Fibroblast of lung (primary cell): Measurements from ENCODE around the gene DKC1. TPM values are rescaled to one million over a fixed set of nuclear protein-coding genes. Genes with fewer than 3 reads are reported as not detected.

Source experiments
- DNase-seq, 2 donors: peaks; one replicate each; pipeline versions ENCODE4 v3.0.0 to v3.0.0-alpha.2; 2010; ENCODE audit warnings: low read depth in 2 of 2
- H2AFZ ChIP-seq: 2 replicates; pipeline ENCODE4 v1.5.1; 2012; ENCODE audit warnings: low read length, control low read depth, inconsistent platforms
- H3K27ac ChIP-seq: 2 replicates; pipeline ENCODE4 v1.5.1; 2011; ENCODE audit warnings: low read length, control low read depth; ENCODE audit not compliant: insufficient read depth
- H3K27me3 ChIP-seq: 2 replicates; pipeline ENCODE4 v1.5.1; 2011; ENCODE audit warnings: mild to moderate bottlenecking, low read length; ENCODE audit not compliant: control insufficient read depth, insufficient read depth
- H3K36me3 ChIP-seq: 2 replicates; pipeline ENCODE4 v1.5.1; 2011; ENCODE audit warnings: low read length; ENCODE audit not compliant: control insufficient read depth, insufficient read depth
- H3K4me1 ChIP-seq: 2 replicates; pipeline ENCODE4 v1.5.1; 2011; ENCODE audit warnings: low read length; ENCODE audit not compliant: control insufficient read depth, insufficient read depth; ENCODE audit errors: extremely low read depth
- H3K4me2 ChIP-seq: 2 replicates; pipeline ENCODE4 v1.5.1; 2011; ENCODE audit warnings: low read length, control low read depth; ENCODE audit not compliant: insufficient read depth; ENCODE audit errors: extremely low read depth
- H3K4me3 ChIP-seq, 4 experiments: fragments of 200-600 bp in 1 of 4; sonication (generic) in 1 of 4; replicated peaks in 1 of 4; 2 replicates each; pipeline ENCODE4 v1.5.1; 2011 to 2016; ENCODE audit warnings: low read length in 4 of 4, low read depth in 3 of 4, mild to moderate bottlenecking in 3 of 4, control low read depth in 2 of 4, inconsistent platforms in 1 of 4, mixed read lengths in 1 of 4; ENCODE audit not compliant: insufficient read depth in 1 of 4; ENCODE audit errors: control extremely low read depth in 1 of 4
- H3K79me2 ChIP-seq: 2 replicates; pipeline ENCODE4 v1.5.1; 2012; ENCODE audit warnings: mild to moderate bottlenecking, low read length, inconsistent platforms; ENCODE audit not compliant: control insufficient read depth, insufficient read depth
- H3K9ac ChIP-seq: 2 replicates; pipeline ENCODE4 v1.5.1; 2011; ENCODE audit warnings: mild to moderate bottlenecking, low read length, control low read depth; ENCODE audit not compliant: insufficient read depth
- H3K9me3 ChIP-seq: 2 replicates; pipeline ENCODE4 v1.5.1; 2012; ENCODE audit warnings: low read depth, low read length; ENCODE audit not compliant: control insufficient read depth, insufficient read depth
- H4K20me1 ChIP-seq: 2 replicates; pipeline ENCODE4 v1.5.1; 2011; ENCODE audit warnings: low read length; ENCODE audit not compliant: control insufficient read depth, insufficient read depth; ENCODE audit errors: extremely low read depth
- EZH2 ChIP-seq: IDR thresholded peaks from 2 replicates; pipeline ENCODE4 v1.5.1; 2012; ENCODE audit warnings: low read length, control low read depth, mild to moderate bottlenecking; ENCODE audit errors: missing control alignments
- polyA minus RNA-seq: library from RNA; depleted of rRNA, polyadenylated mRNA; stranded (reverse); fragments of >200 nt; gene quantifications from 2 replicates; pipeline ENCODE4 v1.2.3, GENCODE V29; 2011; ENCODE audit warnings: low replicate concordance
- polyA plus RNA-seq, 2 donors: library from polyadenylated mRNA; depleted of rRNA in 1 of 2; stranded (reverse) in 1 of 2; unstranded in 1 of 2; fragments of >200 nt; gene quantifications; 2 replicates each; pipeline ENCODE4 v1.2.1, GENCODE V29; 2011 to 2012; ENCODE audit warnings: missing spikeins in 1 of 2
- total RNA-seq: library from RNA; depleted of rRNA; stranded (reverse); fragments of >200 nt; gene quantifications from 2 replicates; pipeline ENCODE4 v1.2.1, GENCODE V29; 2014
- TF ChIP-seq, protein P1 (sequence below), 2 donors: IDR thresholded peaks in 1 of 2; conservative IDR thresholded peaks in 1 of 2; 1 replicate in 1 of 2; 2 replicates in 1 of 2; pipeline ENCODE4 v1.5.1; 2011 to 2012; ENCODE audit warnings: low read length in 2 of 2, control low read depth in 1 of 2, inconsistent platforms in 1 of 2, low read depth in 1 of 2, mild to moderate bottlenecking in 1 of 2

The DKC1 gene
- total RNA-seq (30.2 and 31.1 TPM in 2 replicates), polyA plus RNA-seq (42.4 and 66.8 TPM in 2 replicates), polyA minus RNA-seq (20.9 and 32.6 TPM in 2 replicates)
- 33.7 and 55.4 TPM in 2 replicates for polyA plus RNA-seq (2012)

GRCh38 chrX:154762537-154763296, at the start of gene DKC1:
Gene DKC1, plus strand, starts transcription at chrX:154762864. Its CDS starts 102 bp downstream, at chrX:154762966.
- H3K4me3 ChIP-seq: peak within 1 kb of the TSS; percentile 66 to 86 (median 74)
- H3K79me2 ChIP-seq: peaks cover 21% of the 10 kb centered on the region
- TF ChIP-seq, protein P1, sequence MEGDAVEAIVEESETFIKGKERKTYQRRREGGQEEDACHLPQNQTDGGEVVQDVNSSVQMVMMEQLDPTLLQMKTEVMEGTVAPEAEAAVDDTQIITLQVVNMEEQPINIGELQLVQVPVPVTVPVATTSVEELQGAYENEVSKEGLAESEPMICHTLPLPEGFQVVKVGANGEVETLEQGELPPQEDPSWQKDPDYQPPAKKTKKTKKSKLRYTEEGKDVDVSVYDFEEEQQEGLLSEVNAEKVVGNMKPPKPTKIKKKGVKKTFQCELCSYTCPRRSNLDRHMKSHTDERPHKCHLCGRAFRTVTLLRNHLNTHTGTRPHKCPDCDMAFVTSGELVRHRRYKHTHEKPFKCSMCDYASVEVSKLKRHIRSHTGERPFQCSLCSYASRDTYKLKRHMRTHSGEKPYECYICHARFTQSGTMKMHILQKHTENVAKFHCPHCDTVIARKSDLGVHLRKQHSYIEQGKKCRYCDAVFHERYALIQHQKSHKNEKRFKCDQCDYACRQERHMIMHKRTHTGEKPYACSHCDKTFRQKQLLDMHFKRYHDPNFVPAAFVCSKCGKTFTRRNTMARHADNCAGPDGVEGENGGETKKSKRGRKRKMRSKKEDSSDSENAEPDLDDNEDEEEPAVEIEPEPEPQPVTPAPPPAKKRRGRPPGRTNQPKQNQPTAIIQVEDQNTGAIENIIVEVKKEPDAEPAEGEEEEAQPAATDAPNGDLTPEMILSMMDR (conservative IDR thresholded peaks at IDR 0.05 in 1 of 2, IDR thresholded peaks at IDR 0.05 in 1 of 2; ENCODE audit: low read depth in 1 of 2, low read length in 2 of 2): no peak
- TF ChIP-seq EZH2: no peak
- no peaks in the 10 kb centered on the region for H3K4me1 ChIP-seq
- H3K27me3 ChIP-seq: no peaks in the 10 kb centered on the region
- peaks cover 2% of the 10 kb centered on the region for H4K20me1 ChIP-seq
- peak within 1 kb of the TSS; percentile 92 for H3K4me2 ChIP-seq
- peak; percentile 90 to 94 for DNase-seq
- peaks cover 2% of the 10 kb centered on the region for H3K36me3 ChIP-seq
- H3K27ac ChIP-seq: peak within 1 kb of the TSS; percentile 73
- H3K9ac ChIP-seq: peak within 1 kb of the TSS; percentile 83
- peak within 1 kb of the TSS; percentile 95 for H2AFZ ChIP-seq
- H3K9me3 ChIP-seq: no peaks in the 10 kb centered on the region

DNA sequence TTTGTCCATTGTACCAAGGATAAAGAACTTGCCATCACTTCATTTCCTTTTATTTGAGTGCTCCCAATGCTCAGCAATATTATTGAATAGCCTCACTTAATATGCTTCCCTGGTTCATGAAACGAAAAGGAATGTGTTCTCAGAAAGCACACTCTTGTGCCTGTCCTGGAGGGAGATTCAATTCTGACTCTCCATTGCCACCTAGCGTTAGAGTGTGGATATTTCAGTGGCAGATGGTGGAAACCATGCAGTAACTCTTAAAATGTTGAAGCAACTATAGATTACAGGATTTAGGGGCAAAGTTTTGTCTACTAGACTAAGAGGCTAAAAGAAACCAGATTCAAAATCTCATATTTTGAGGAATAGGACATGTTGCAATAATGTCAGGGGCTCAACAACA, 47.7 kb upstream of the DKC1 start:
- Histone ChIP-seq H3K79me2 (no peaks in the 10 kb centered on the region), H3K27me3 (no peaks in the 10 kb centered on the region), H4K20me1 (no peaks in the 10 kb centered on the region), H3K36me3 (no peaks in the 10 kb centered on the region), H3K27ac (no peak overlapping the region), H3K4me2 (no peak overlapping the region), H3K9ac (no peak overlapping the region), H2AFZ (no peak overlapping the region), H3K4me1 (peaks cover 4% of the 10 kb centered on the region), H3K4me3 (no peak overlapping the region), H3K9me3 (no peaks in the 10 kb centered on the region)
- DNase-seq: peak in 1 of 2 donors; percentile 58
- no peak for TF ChIP-seq EZH2
- TF ChIP-seq, protein P1 (conservative IDR thresholded peaks at IDR 0.05 in 1 of 2, IDR thresholded peaks at IDR 0.05 in 1 of 2; ENCODE audit: low read depth in 1 of 2, low read length in 2 of 2): peak; percentile 64 to 68

DNA sequence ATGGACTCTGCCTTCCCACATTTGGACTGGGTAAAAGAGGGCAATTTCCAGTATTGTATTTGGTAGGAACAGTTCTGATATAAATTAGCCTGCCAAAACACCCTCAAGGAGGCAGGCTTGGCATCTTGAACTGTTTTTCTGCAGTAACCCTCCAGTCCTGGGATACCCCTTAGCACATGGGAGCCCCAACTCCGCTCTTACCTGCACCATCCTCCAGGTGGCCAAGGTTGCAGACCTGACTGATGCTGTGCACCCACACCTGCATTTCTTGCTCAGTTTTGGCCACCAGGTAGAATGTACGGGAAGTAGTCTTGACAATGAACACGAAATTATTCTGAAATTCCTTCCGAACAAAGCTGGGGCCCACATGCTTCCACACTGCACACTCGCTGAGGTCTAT, 46.8 kb upstream of the DKC1 start:
- Histone ChIP-seq H3K36me3 (no peaks in the 10 kb centered on the region), H3K9ac (no peak overlapping the region), H3K79me2 (no peaks in the 10 kb centered on the region), H3K4me1 (peaks cover 4% of the 10 kb centered on the region), H3K4me3 (no peak overlapping the region), H3K27me3 (no peaks in the 10 kb centered on the region), H3K27ac (no peak overlapping the region), H4K20me1 (no peaks in the 10 kb centered on the region), H2AFZ (no peak overlapping the region), H3K4me2 (no peak overlapping the region), H3K9me3 (no peaks in the 10 kb centered on the region)
- no peak for DNase-seq
- TF ChIP-seq, protein P1 (conservative IDR thresholded peaks at IDR 0.05 in 1 of 2, IDR thresholded peaks at IDR 0.05 in 1 of 2; ENCODE audit: low read depth in 1 of 2, low read length in 2 of 2): no peak
- no peak for TF ChIP-seq EZH2
